ENCODE results near the gene SYPL2. TPM values are rescaled to one million over a fixed set of nuclear protein-coding genes. Genes with fewer than 3 reads are reported as not detected.
A peak's percentile ranks its signal among the peaks of the same experiment; 100 is the strongest.

Gene SYPL2
- total and polyA plus RNA-seq, 11 donors = 11.3 to 39.7 (median 25.4) TPM

DNA sequence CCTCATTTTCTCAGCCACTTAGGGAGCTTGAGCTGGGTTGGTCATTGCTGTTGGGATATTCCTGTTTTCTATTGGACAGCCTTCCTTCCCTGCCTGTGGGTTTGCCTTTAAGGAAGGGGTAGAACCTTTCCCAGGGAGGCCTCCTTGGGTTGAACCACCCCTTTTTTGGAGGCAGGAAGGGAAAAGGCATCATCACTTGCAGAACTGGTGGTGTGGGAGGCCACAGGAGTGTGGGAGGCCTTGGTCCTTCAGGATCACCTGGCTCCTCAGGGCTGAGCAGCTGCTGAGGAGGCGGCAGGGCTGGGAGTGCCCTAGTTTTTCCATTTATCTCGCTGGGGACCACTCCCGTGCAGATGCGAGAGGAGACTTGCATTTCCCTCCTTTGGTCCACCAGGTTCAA, 26.9 kb downstream of the SYPL2 start:
- intact Hi-C loops (cut with DNase I) = loop anchor here in 1 of 10 donors (2.0 kb wide), 1 partner anchor 38 kb away; no protein-coding TSS in a partner anchor
- TF ChIP-seq, protein P1, sequence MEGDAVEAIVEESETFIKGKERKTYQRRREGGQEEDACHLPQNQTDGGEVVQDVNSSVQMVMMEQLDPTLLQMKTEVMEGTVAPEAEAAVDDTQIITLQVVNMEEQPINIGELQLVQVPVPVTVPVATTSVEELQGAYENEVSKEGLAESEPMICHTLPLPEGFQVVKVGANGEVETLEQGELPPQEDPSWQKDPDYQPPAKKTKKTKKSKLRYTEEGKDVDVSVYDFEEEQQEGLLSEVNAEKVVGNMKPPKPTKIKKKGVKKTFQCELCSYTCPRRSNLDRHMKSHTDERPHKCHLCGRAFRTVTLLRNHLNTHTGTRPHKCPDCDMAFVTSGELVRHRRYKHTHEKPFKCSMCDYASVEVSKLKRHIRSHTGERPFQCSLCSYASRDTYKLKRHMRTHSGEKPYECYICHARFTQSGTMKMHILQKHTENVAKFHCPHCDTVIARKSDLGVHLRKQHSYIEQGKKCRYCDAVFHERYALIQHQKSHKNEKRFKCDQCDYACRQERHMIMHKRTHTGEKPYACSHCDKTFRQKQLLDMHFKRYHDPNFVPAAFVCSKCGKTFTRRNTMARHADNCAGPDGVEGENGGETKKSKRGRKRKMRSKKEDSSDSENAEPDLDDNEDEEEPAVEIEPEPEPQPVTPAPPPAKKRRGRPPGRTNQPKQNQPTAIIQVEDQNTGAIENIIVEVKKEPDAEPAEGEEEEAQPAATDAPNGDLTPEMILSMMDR (IDR thresholded peaks at IDR 0.05) = no peak
- TF ChIP-seq POLR2A (IDR thresholded peaks at IDR 0.05) = no peak

GRCh38 chr1:109493805-109494539, 27.6 kb downstream of the SYPL2 start, which contains the start of gene CYB561D1:
TSS of gene CYB561D1 (plus strand) at chr1:109494094. CDS start at chr1:109494140, 46 bp downstream.
- 0 to 1% (median 0%) methylated on average over 31 to 44 of the region's 44 CpGs for WGBS, 4 donors
- ATAC-seq = peak; percentile 77 to 92 (median 90)
- H3K27ac ChIP-seq = peak within 1 kb of the TSS in 11 of 12 donors; percentile 57 to 86 (median 79)
- intact Hi-C loops (cut with DNase I) = loop anchor here in 2 of 10 donors (2.0 kb wide), 2 partner anchors 37 to 39 kb away; no protein-coding TSS in a partner anchor
- H3K4me1 ChIP-seq = peaks cover 0 to 38% (median 21%) of the 10 kb centered on the region in 12 donors
- peak in 1 of 2 donors; percentile 57 for TF ChIP-seq POLR2A (IDR thresholded peaks at IDR 0.05)
- TF ChIP-seq, protein P1 (IDR thresholded peaks at IDR 0.05) = peak; percentile 86 to 99 (median 97)
- H3K36me3 ChIP-seq = peaks cover 0 to 40% (median 28%) of the 10 kb centered on the region in 9 donors
- DNase-seq = peak; percentile 89 to 95 (median 90)
- H3K9me3 ChIP-seq = no peaks in the 10 kb centered on the region
- H3K27me3 ChIP-seq = no peaks in the 10 kb centered on the region
- peak within 1 kb of the TSS; percentile 52 to 98 (median 83) for H3K4me3 ChIP-seq

More for the DNA sequence above, 26.9 kb downstream of the SYPL2 start:
- H3K4me3 ChIP-seq = peak overlapping the region in 6 of 12 donors; percentile 67 to 98 (median 83)
- 60 to 76% (median 67%) methylated on average over 4 of the region's 4 CpGs for WGBS, 4 donors
- ATAC-seq (no peak), DNase-seq (no peak)
- H3K36me3 ChIP-seq = peaks cover 0 to 43% (median 31%) of the 10 kb centered on the region in 9 donors
- peaks cover 0 to 33% (median 19%) of the 10 kb centered on the region in 12 donors for H3K4me1 ChIP-seq
- H3K27ac ChIP-seq = peak overlapping the region in 8 of 12 donors; percentile 36 to 85 (median 78)
- H3K9me3 ChIP-seq = no peaks in the 10 kb centered on the region
- H3K27me3 ChIP-seq = no peaks in the 10 kb centered on the region

DNA sequence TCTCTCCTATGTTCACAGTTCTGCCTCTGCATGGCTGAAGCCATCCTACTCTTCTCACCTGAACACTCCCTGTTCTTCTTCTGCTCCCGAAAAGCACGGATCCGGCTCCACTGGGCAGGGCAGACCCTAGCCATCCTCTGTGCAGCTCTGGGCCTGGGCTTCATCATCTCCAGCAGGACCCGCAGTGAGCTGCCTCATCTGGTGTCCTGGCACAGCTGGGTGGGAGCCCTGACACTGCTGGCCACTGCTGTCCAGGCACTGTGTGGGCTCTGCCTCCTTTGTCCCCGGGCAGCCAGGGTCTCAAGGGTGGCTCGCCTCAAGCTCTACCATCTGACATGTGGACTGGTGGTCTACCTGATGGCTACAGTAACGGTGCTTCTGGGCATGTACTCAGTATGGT, 29.4 kb downstream of the SYPL2 start:
- Histone ChIP-seq H3K36me3 (peaks cover 0 to 39% (median 28%) of the 10 kb centered on the region in 9 donors), H3K27me3 (no peaks in the 10 kb centered on the region), H3K9me3 (no peaks in the 10 kb centered on the region), H3K27ac (no peak overlapping the region), H3K4me3 (no peak overlapping the region), H3K4me1 (peaks cover 0 to 36% (median 21%) of the 10 kb centered on the region in 12 donors)
- DNase-seq (no peak), ATAC-seq (no peak)
- WGBS, 4 donors = 87 to 94% (median 92%) methylated on average over 5 to 7 of the region's 7 CpGs
- no peak for TF ChIP-seq POLR2A (IDR thresholded peaks at IDR 0.05)
- TF ChIP-seq, protein P1 (IDR thresholded peaks at IDR 0.05) = no peak
- intact Hi-C loops (cut with DNase I) = loop anchor here in 1 of 10 donors (2.0 kb wide), 1 partner anchor 37 kb away; no protein-coding TSS in a partner anchor

Measured in heart left ventricle (tissue), 16 donors.